Stimulated activated CD8-positive, alpha-beta memory T cell treated with anti-CD3 and anti-CD28 coated beads, Interleukin-15, amount 100 ng/mL, for 1 hour (primary cell): ENCODE results near the gene LZTR1.

Experiments used
- DNase-seq: peaks from one replicate; pipeline ENCODE4 v3.0.0-alpha.2; 2020; ENCODE audit warnings: low read depth

LZTR1 gene

GRCh38 chr22:21015466-21016006 lies 33.4 kb downstream of the LZTR1 start:
- no peak for DNase-seq

GRCh38 chr22:21016644-21017420 lies 34.7 kb downstream of the LZTR1 start:
- DNase-seq: no peak

GRCh38 chr22:21018314-21018713 lies 36.2 kb downstream of the LZTR1 start:
- no peak for DNase-seq

GRCh38 chr22:21020802-21021429 lies 38.8 kb downstream of the LZTR1 start:
- DNase-seq: no peak

GRCh38 chr22:21022507-21022906 lies 40.4 kb downstream of the LZTR1 start:
- DNase-seq: no peak

- no peak for DNase-seq
Measured at GRCh38 chr22:21022955-21023614, 41.0 kb downstream of the LZTR1 start.

GRCh38 chr22:21025266-21025665 lies 43.2 kb downstream of the LZTR1 start:
- DNase-seq: no peak

GRCh38 chr22:21025763-21026755 lies 44.0 kb downstream of the LZTR1 start:
- no peak for DNase-seq

GRCh38 chr22:21026783-21027692 lies 44.9 kb downstream of the LZTR1 start:
- no peak for DNase-seq

GRCh38 chr22:21028277-21029251 lies 46.5 kb downstream of the LZTR1 start:
- no peak for DNase-seq

- DNase-seq: no peak
Measured at GRCh38 chr22:21029486-21030025, 47.5 kb downstream of the LZTR1 start.

GRCh38 chr22:21030032-21030431 lies 47.9 kb downstream of the LZTR1 start:
- DNase-seq: no peak

- DNase-seq: no peak
Measured at GRCh38 chr22:21030621-21031544, 48.8 kb downstream of the LZTR1 start.

GRCh38 chr22:21031545-21032036 lies 49.5 kb downstream of the LZTR1 start:
- no peak for DNase-seq

GRCh38 chr22:21032037-21032867 lies 50.2 kb downstream of the LZTR1 start, which contains the start of gene SLC7A4:
SLC7A4 (minus strand) TSS chr22:21032561; CDS start chr22:21031812, 749 bp downstream.
- DNase-seq: no peak

- DNase-seq: no peak
Measured at GRCh38 chr22:21032868-21033688, 51.0 kb downstream of the LZTR1 start.
